ENCODE data around the gene TBC1D4.
"Not testable (repeated sequence)": the region's sequence is repeated elsewhere in the genome, so short reads cannot be mapped to it uniquely, and the experiment has no call there.

Gene TBC1D4

GRCh38 chr13:75365724-75366173 lies 116.2 kb downstream of the TBC1D4 start:
- peak overlapping the region; percentile 12; the same call in 1 of the 2 replicates for H3K4me3 ChIP-seq (ENCODE audit: low read length)
- no peak for TF ChIP-seq ZNF274 (IDR thresholded peaks at IDR 0.05; ENCODE audit: low read depth, low read length)

GRCh38 chr13:75364131-75364713 lies 117.7 kb downstream of the TBC1D4 start:
- no peak overlapping the region for H3K4me3 ChIP-seq (ENCODE audit: low read length)
- TF ChIP-seq ZNF274 (IDR thresholded peaks at IDR 0.05; ENCODE audit: low read depth, low read length): no peak

- no peak overlapping the region for H3K4me3 ChIP-seq (ENCODE audit: low read length)
- TF ChIP-seq ZNF274 (IDR thresholded peaks at IDR 0.05; ENCODE audit: low read depth, low read length): no peak
These were observed 118.6 kb downstream of the TBC1D4 start for GRCh38 chr13:75363371-75363770.

- H3K4me3 ChIP-seq (ENCODE audit: low read length): no peak overlapping the region
- TF ChIP-seq ZNF274 (IDR thresholded peaks at IDR 0.05; ENCODE audit: low read depth, low read length): no peak
These were observed 119.9 kb downstream of the TBC1D4 start for GRCh38 chr13:75362026-75362425.

- H3K4me3 ChIP-seq (ENCODE audit: low read length): no peak overlapping the region
- no peak for TF ChIP-seq ZNF274 (IDR thresholded peaks at IDR 0.05; ENCODE audit: low read depth, low read length)
These were observed 121.8 kb downstream of the TBC1D4 start for GRCh38 chr13:75360170-75360569.

- no peak for TF ChIP-seq ZNF274 (IDR thresholded peaks at IDR 0.05; ENCODE audit: low read depth, low read length)
- no peak overlapping the region for H3K4me3 ChIP-seq (ENCODE audit: low read length)
These were observed 122.7 kb downstream of the TBC1D4 start for GRCh38 chr13:75359266-75359665.

GRCh38 chr13:75357576-75358289 lies 124.2 kb downstream of the TBC1D4 start:
- H3K4me3 ChIP-seq (ENCODE audit: low read length): no peak overlapping the region
- no peak for TF ChIP-seq ZNF274 (IDR thresholded peaks at IDR 0.05; ENCODE audit: low read depth, low read length)

GRCh38 chr13:75356421-75356820 lies 125.5 kb downstream of the TBC1D4 start:
- TF ChIP-seq ZNF274 (IDR thresholded peaks at IDR 0.05; ENCODE audit: low read depth, low read length): no peak

GRCh38 chr13:75355609-75356008 lies 126.4 kb downstream of the TBC1D4 start:
- no peak for TF ChIP-seq ZNF274 (IDR thresholded peaks at IDR 0.05; ENCODE audit: low read depth, low read length)
- H3K4me3 ChIP-seq (ENCODE audit: low read length): no peak overlapping the region

More at GRCh38 chr13:75356421-75356820, 125.5 kb downstream of the TBC1D4 start:
- H3K4me3 ChIP-seq (ENCODE audit: low read length): no peak overlapping the region

- TF ChIP-seq ZNF274 (IDR thresholded peaks at IDR 0.05; ENCODE audit: low read depth, low read length): no peak
- H3K4me3 ChIP-seq (ENCODE audit: low read length): no peak overlapping the region
These were observed 128.2 kb downstream of the TBC1D4 start for GRCh38 chr13:75353781-75354193.

GRCh38 chr13:75352641-75353327 lies 129.2 kb downstream of the TBC1D4 start:
- no peak overlapping the region for H3K4me3 ChIP-seq (ENCODE audit: low read length)
- TF ChIP-seq ZNF274 (IDR thresholded peaks at IDR 0.05; ENCODE audit: low read depth, low read length): no peak

- not testable (repeated sequence) for H3K4me3 ChIP-seq (ENCODE audit: low read length)
These were observed 130.4 kb downstream of the TBC1D4 start for GRCh38 chr13:75351538-75351937.

GRCh38 chr13:75347925-75348324 lies 134.0 kb downstream of the TBC1D4 start:
- no peak overlapping the region for H3K4me3 ChIP-seq (ENCODE audit: low read length)
- TF ChIP-seq ZNF274 (IDR thresholded peaks at IDR 0.05; ENCODE audit: low read depth, low read length): no peak

GRCh38 chr13:75347457-75347856 lies 134.5 kb downstream of the TBC1D4 start:
- no peak overlapping the region for H3K4me3 ChIP-seq (ENCODE audit: low read length)
- TF ChIP-seq ZNF274 (IDR thresholded peaks at IDR 0.05; ENCODE audit: low read depth, low read length): no peak

- no peak overlapping the region for H3K4me3 ChIP-seq (ENCODE audit: low read length)
- TF ChIP-seq ZNF274 (IDR thresholded peaks at IDR 0.05; ENCODE audit: low read depth, low read length): no peak
These were observed 136.8 kb downstream of the TBC1D4 start for GRCh38 chr13:75345193-75345592.
